Amniotic epithelial cell (primary cell): Measurements from ENCODE around the gene TNNT2.

Source experiments
- DNase-seq: peaks from one replicate; pipeline ENCODE4 v3.0.0-alpha.2; 2010; ENCODE audit warnings: low read depth

The TNNT2 gene

GRCh38 chr1:201313086-201313485, 64.4 kb downstream of the TNNT2 start:
- no peak for DNase-seq

DNA sequence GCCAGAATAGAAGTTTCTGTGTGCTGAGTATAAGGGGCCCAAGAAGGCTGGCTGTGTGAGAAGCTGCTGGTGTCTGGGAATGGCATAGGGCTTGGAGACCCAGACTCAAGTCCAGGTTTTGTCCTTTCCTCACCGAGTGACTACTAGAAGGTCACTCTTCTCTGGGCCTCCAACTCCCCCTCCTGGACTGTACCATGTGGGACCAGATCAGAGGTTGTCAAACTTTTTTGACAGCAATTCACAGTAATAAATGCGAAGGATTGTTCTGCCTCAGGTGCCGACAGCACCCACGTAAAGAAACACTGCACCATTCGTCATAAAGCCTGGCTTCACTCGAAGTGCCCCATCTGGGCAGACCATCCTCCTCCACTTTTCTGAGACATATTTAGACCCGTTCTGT, 65.2 kb downstream of the TNNT2 start:
- DNase-seq: no peak

GRCh38 chr1:201311356-201312011, 66.0 kb downstream of the TNNT2 start:
- no peak for DNase-seq

- no peak for DNase-seq
These were observed 66.5 kb downstream of the TNNT2 start for GRCh38 chr1:201310986-201311355.

GRCh38 chr1:201310251-201310985, 67.1 kb downstream of the TNNT2 start:
- no peak for DNase-seq

DNA sequence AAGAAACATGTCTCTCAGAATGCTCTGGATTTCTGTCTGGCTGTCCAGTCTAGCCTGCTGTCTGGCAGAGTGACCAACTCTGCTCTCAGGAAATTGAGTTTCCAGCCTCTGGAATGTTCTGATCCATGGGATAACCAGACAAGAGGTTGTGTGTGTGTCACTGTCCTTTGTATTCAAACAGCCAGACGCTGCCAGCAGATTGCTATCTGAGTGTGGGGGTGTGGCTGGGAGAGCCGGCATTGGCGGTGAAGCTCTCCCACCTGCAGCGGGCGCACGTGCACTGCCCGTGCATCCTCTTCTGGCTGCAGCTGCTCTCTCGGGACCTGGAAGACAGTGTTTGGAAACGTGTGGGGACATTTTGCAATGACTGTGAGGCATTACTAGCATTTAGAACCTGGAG, 68.1 kb downstream of the TNNT2 start:
- DNase-seq: peak; percentile 22
